Activated CD8-positive, alpha-beta memory T cell treated with anti-CD3 and anti-CD28 coated beads, Interleukin-2, amount 50 U/mL, for 1 hour (primary cell): ENCODE data around the gene SYNGR2.
"Not testable (repeated sequence)": the region's sequence is repeated elsewhere in the genome, so short reads cannot be mapped to it uniquely, and the experiment has no call there.

Experiments used
- DNase-seq: peaks from one replicate; pipeline ENCODE4 v3.0.0-alpha.2; 2020; ENCODE audit errors: extremely low read depth

The SYNGR2 gene

DNA sequence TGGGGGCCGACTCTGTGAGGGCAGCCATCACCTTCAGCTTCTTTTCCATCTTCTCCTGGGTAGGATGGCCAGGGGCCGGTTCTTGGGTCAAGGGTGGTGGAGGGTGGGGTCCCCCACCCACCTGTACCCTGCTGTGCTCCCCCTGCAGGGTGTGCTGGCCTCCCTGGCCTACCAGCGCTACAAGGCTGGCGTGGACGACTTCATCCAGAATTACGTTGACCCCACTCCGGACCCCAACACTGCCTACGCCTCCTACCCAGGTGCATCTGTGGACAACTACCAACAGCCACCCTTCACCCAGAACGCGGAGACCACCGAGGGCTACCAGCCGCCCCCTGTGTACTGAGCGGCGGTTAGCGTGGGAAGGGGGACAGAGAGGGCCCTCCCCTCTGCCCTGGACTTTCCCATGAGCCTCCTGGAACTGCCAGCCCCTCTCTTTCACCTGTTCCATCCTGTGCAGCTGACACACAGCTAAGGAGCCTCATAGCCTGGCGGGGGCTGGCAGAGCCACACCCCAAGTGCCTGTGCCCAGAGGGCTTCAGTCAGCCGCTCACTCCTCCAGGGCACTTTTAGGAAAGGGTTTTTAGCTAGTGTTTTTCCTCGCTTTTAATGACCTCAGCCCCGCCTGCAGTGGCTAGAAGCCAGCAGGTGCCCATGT is 3.3 kb downstream of the SYNGR2 start:
- not testable (repeated sequence) for DNase-seq

GRCh38 chr17:78172249-78173051 is 4.1 kb downstream of the SYNGR2 start:
- DNase-seq, result no peak

DNA sequence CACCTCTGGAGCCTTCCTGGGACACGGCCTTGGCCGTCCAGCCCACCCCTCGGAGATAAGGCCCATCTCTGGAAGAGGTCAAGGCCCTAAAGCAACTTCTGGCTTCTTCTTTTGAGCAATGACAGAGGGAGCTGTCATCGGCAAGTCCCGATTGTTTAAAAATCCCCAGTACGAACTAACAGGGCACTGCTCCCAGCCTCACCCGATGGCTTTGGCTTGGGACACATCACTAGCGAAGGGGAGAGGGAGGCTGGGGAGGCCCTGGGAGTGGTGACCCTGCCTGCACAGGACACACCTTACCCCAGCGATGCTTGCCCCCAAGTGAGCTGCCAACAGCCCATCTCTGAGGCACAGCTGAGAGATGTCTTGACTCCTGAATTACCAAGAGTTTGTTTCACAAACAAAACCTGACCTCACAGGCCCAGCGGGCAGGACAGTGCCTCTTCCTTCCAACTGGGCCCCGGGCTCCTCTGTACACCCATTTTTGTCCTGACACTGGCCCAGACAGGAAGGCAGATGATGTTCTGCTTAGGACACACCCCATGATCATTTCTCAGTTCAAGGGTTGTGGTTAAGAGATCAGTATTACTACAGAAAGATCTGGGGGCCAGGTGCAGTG is 4.8 kb downstream of the SYNGR2 start:
- DNase-seq, result no peak

GRCh38 chr17:78174346-78174869 is 6.0 kb downstream of the SYNGR2 start:
- no peak for DNase-seq

GRCh38 chr17:78174870-78175642 is 6.7 kb downstream of the SYNGR2 start:
- DNase-seq, result no peak

DNA sequence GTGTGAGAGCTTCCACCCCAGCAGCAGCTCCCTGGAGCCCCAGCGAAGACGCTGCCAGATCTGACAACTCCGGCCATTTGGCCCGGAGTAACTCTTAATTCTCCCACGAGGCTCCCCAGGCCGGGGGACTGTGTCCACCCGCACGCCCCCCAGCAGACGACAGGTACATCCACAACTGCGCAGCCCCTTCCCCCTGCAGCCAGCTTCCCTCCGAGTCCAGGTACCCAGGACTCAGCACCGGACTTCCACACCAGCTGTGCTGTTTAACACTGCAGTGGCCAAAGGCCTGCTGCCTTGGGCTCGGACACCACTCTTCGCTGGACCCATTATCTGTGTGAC is 7.2 kb downstream of the SYNGR2 start:
- no peak for DNase-seq

DNA sequence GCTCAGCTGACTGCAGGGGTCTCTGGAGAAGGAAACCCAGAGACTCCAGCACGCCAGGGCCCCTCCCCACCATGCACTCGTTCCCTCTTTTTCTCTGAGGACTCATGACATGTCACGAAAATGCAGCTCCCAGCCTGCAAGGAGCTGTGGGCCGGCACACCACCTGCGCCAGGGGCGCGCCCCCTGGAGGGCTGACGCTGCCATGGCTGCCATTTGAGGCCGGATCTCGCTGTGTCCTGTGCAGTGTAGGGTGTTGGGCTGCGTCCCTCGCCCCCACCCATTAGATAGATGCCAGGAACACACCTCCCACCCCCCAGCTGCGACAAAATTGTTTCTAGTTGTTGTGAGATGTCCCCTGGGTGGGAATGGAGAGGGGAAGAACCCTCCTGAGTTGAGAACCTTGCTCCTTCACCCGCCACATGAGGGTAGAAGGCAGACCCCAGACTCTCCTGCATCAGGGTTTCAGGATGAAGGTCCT is 8.2 kb downstream of the SYNGR2 start:
- DNase-seq, result peak; percentile 11

DNA sequence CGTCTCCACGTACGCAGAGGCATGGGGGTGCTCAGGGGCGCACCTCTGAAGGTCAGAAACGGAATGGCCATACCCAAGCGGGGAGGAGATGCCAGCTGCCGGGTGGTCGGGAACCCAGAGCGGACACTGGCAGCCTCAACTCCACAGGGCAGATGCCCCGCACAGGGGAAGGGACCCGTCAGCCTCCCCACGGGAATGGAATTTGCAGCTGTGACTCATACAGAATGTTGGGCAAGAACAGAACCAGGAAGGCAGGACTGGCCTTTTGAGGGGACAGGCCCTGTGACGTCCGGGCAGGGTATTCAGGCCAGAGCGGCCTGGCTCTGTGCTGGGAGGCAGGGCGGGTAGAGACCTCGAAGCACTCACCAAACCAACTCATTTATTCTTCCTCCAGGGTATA is 11.0 kb downstream of the SYNGR2 start:
- no peak for DNase-seq

DNA sequence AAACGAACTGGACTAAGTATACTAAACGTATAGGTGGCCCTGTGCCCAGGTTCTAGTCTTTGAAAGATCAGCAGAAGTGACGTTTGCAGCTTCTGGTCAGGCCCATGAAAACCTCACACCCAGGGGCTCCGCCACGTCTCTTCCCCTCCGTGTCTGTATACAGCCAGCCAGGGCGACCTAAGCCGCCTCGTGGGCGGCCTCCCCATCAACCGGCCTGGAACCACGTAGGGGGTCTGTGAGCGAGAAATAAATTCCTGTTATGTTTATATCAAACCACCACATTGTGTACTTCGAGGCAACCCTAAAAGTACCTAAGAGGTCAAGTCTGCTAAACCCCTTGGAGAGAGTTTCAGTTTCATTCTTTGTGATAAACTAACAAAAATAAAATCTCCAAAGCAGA is 11.7 kb downstream of the SYNGR2 start:
- DNase-seq, result no peak

GRCh38 chr17:78180508-78180907 is 12.1 kb downstream of the SYNGR2 start:
- DNase-seq, result no peak

- no peak for DNase-seq
Observed at GRCh38 chr17:78182504-78182903, 14.1 kb downstream of the SYNGR2 start.

DNA sequence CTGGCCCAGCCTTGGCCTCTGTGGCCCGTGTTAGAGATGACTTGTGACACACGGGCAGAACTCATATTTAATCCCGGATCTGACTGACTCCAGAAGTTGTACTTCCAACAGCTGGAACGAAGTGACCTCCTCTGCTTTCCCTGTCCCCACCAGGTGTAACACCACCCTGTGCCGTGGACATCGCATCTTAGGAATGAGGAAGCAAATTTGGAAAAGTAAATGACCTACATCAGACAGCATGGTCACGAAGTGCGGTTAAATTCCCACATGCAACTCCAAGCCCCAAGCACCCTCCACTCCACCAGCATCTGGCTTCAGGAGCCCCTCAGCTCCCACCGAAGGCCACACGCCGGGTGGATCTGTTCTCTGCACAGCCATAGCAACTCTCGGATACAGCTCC is 15.5 kb downstream of the SYNGR2 start:
- no peak for DNase-seq

- no peak for DNase-seq
Observed at GRCh38 chr17:78184351-78184750, 16.0 kb downstream of the SYNGR2 start.

- DNase-seq, result no peak
Observed at GRCh38 chr17:78184868-78185267, 16.5 kb downstream of the SYNGR2 start.

DNA sequence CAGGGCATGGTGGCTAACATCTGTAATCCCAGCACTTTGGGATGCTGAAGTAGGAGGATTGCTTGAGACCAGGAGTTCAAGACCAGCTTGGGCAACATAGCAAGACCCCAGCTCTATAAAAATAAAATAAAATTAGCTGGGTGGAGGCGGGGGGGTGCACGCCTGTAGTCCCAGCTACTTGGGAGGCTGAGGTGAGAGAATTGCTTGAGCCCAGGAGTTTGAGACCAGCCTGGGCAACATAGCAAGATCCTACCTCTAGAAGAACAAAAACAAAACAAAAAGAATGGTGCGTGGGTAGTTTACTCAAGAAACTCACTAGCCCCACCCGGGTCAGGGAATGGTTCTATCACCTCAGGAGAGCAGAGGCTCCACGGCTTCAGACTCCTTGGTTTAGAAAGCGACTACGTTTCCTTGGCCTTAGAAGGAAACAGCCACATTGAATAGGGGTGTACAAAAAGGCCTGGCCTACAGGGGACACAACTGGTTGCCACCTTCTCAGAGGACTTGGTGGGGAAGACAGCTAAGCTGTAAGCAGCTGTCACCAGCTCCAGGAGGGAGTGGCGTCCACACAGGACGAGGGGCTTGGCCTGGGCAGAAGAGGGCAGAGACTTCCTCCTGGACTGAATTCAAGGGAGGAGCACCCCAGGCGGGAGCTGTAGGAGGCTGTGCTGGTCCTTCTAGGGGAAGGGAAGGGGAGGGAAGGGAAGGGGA is 17.8 kb downstream of the SYNGR2 start:
- no peak for DNase-seq

DNA sequence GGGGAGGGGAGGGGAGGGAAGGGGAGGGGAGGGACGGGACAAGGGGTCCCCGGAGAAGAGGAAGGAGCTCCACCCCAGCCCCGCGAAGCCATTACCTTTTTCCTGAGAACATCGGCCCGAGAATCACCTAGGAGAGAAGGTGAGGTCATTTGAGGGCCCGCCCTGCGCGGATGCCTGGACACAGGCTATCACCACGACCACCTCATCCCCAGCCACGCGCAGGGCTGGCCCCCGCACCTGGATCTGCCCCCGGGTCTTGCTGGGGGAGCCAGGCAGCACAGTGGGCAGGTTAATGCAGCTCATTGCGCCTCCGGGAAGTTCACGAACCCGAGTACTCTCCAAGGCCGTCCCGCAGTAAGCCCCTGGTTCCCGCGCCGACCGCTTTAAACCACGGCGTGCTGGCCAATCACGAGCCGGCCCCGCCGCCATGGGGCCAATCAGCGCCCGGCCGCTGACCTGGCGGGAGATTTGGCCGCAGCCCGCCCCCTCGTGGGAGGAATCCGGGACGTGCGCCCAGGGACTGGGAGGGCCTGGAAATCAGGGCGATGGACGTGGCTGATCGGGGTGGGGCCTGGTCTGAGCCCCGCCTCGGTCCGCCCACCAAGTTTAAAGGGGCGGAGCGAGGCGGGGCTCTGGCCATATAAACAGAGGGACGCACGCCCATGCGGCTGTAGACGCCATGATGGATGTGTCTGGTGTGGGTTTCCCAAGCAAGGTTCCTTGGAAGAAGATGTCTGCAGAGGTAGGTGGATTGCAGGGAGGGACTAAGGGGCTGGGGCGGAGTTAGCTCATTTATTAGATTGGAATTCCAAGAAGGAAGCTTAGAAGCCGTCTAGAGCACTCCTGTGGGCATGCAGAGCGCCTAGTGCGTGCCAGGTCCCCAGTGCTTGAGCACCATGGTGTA is 18.6 kb downstream of the SYNGR2 start, which contains the start of the genes AFMID and TK1:
AFMID (plus strand) TSS at position 671 of the 904 bp plus-strand sequence; CDS start at position 680, 9 bp downstream.
TK1 (minus strand) TSS at position 361 of the 904 bp plus-strand sequence; CDS start at position 303, 58 bp downstream.
- DNase-seq, result peak; percentile 20

DNA sequence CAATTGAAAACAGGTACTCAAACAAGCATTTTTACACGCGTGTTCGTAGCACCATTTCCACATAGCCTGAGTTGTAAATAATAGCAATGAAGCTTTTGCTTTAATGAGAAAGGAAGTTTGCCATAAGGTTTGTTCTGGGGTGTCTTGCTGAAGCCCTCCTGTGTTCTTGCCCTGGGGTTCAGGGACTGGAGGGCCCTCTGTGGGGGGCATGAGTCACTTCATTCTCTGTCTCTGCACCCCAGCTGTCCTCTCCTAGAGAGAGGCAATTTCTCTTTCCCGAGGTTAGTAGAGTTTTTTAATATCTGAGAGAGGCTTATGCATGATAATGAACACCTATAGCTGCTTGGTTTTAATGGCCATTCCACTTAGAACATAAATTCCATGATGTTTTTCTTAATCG is 28.3 kb downstream of the SYNGR2 start:
- no peak for DNase-seq

- no peak for DNase-seq
Observed at GRCh38 chr17:78197147-78197832, 28.9 kb downstream of the SYNGR2 start.

- no peak for DNase-seq
Observed at GRCh38 chr17:78200451-78200850, 32.1 kb downstream of the SYNGR2 start.
